Measurements from ENCODE around the gene BTG2.

BTG2 gene

GRCh38 chr1:203320591-203321272, 15.4 kb downstream of the BTG2 start:
- no peak for DNase-seq

- no peak for DNase-seq
These were observed 16.1 kb downstream of the BTG2 start for GRCh38 chr1:203321273-203322052.

GRCh38 chr1:203322500-203323179, 17.3 kb downstream of the BTG2 start:
- DNase-seq: no peak

GRCh38 chr1:203323587-203323986, 18.3 kb downstream of the BTG2 start:
- no peak for DNase-seq

GRCh38 chr1:203324105-203325025, 19.0 kb downstream of the BTG2 start:
- no peak for DNase-seq

GRCh38 chr1:203325026-203325417, 19.7 kb downstream of the BTG2 start:
- no peak for DNase-seq

- DNase-seq: no peak
These were observed 20.2 kb downstream of the BTG2 start for GRCh38 chr1:203325418-203326091.

GRCh38 chr1:203326830-203327683, 21.7 kb downstream of the BTG2 start:
- peak; percentile 96 for DNase-seq

GRCh38 chr1:203327684-203328457, 22.6 kb downstream of the BTG2 start:
- DNase-seq: no peak

- DNase-seq: no peak
These were observed 23.4 kb downstream of the BTG2 start for GRCh38 chr1:203328714-203329122.

GRCh38 chr1:203331224-203331623, 25.9 kb downstream of the BTG2 start:
- no peak for DNase-seq

- no peak for DNase-seq
These were observed 30.2 kb downstream of the BTG2 start for GRCh38 chr1:203335503-203335902.

GRCh38 chr1:203336097-203336496, 30.8 kb downstream of the BTG2 start:
- no peak for DNase-seq

- no peak for DNase-seq
These were observed 33.2 kb downstream of the BTG2 start for GRCh38 chr1:203338335-203339036.

- DNase-seq: peak; percentile 89
These were observed 34.9 kb downstream of the BTG2 start for GRCh38 chr1:203340112-203340790.

GRCh38 chr1:203342192-203342940, 37.0 kb downstream of the BTG2 start:
- peak; percentile 41 for DNase-seq

- DNase-seq: no peak
These were observed 38.8 kb downstream of the BTG2 start for GRCh38 chr1:203343956-203344754.

Measured in NCI-H1048 (cell line).